ENCODE data around the gene MAP7D1. TPM values are rescaled to one million over a fixed set of nuclear protein-coding genes. Genes with fewer than 3 reads are reported as not detected.

MAP7D1 gene
- total and polyA plus RNA-seq, 2 donors (not counting 1 experiment from before 2014, with no cell fraction given): 70.6 to 78.4 TPM

DNA sequence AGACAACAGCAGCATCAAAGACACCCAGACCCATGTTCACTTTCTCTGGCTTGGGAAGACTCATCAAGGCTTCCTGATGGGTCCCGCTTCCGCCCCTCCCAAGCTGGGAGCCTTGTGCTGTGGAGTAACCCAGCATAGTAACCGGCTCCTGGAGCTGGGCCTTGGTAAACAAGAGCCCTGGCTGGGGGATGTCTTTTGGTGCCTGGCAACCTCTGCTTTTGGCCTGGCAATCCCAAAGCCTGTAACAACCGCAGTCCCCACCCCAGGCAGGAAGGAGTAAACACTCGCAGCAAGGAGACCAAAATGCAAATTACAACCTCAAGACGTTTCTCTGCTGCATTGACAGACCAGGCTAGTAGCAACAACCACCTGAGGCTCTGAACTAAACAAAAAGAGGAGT, 51.4 kb downstream of the MAP7D1 start:
- no peak overlapping the region for H3K27ac ChIP-seq (ENCODE audit: insufficient read depth, low read length)
- H3K36me3 ChIP-seq (ENCODE audit: control insufficient read depth, insufficient read depth, low read length): no peaks in the 10 kb centered on the region
- TF ChIP-seq, protein P1, sequence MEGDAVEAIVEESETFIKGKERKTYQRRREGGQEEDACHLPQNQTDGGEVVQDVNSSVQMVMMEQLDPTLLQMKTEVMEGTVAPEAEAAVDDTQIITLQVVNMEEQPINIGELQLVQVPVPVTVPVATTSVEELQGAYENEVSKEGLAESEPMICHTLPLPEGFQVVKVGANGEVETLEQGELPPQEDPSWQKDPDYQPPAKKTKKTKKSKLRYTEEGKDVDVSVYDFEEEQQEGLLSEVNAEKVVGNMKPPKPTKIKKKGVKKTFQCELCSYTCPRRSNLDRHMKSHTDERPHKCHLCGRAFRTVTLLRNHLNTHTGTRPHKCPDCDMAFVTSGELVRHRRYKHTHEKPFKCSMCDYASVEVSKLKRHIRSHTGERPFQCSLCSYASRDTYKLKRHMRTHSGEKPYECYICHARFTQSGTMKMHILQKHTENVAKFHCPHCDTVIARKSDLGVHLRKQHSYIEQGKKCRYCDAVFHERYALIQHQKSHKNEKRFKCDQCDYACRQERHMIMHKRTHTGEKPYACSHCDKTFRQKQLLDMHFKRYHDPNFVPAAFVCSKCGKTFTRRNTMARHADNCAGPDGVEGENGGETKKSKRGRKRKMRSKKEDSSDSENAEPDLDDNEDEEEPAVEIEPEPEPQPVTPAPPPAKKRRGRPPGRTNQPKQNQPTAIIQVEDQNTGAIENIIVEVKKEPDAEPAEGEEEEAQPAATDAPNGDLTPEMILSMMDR (conservative IDR thresholded peaks at IDR 0.05 in 1 of 2, IDR thresholded peaks at IDR 0.05 in 1 of 2; ENCODE audit: low read depth in 1 of 2, low read length in 2 of 2): no peak
- TF ChIP-seq EZH2 (IDR thresholded peaks at IDR 0.05; ENCODE audit: low read length, missing control alignments): no peak
- H2AFZ ChIP-seq (ENCODE audit: low read length): peak overlapping the region; percentile 16
- peak; percentile 81 to 84 for DNase-seq (ENCODE audit: low read depth in 2 of 2)
- peaks cover 6% of the 10 kb centered on the region for H3K4me1 ChIP-seq (ENCODE audit: control insufficient read depth, extremely low read depth, insufficient read depth, low read length)
- H3K9me3 ChIP-seq (ENCODE audit: control insufficient read depth, insufficient read depth, low read depth, low read length): no peaks in the 10 kb centered on the region
- no peak overlapping the region for H3K4me3 ChIP-seq (replicated peaks in 1 of 4; ENCODE audit: control extremely low read depth in 1 of 4, insufficient read depth in 1 of 4, low read depth in 3 of 4, low read length in 4 of 4)
- H3K9ac ChIP-seq (ENCODE audit: insufficient read depth, low read length): no peak overlapping the region
- H4K20me1 ChIP-seq (ENCODE audit: control insufficient read depth, extremely low read depth, insufficient read depth, low read length): no peaks in the 10 kb centered on the region
- no peak overlapping the region for H3K4me2 ChIP-seq (ENCODE audit: extremely low read depth, insufficient read depth, low read length)
- H3K27me3 ChIP-seq (ENCODE audit: control insufficient read depth, insufficient read depth, low read length): no peaks in the 10 kb centered on the region
- no peaks in the 10 kb centered on the region for H3K79me2 ChIP-seq (ENCODE audit: control insufficient read depth, insufficient read depth, low read length)

DNA sequence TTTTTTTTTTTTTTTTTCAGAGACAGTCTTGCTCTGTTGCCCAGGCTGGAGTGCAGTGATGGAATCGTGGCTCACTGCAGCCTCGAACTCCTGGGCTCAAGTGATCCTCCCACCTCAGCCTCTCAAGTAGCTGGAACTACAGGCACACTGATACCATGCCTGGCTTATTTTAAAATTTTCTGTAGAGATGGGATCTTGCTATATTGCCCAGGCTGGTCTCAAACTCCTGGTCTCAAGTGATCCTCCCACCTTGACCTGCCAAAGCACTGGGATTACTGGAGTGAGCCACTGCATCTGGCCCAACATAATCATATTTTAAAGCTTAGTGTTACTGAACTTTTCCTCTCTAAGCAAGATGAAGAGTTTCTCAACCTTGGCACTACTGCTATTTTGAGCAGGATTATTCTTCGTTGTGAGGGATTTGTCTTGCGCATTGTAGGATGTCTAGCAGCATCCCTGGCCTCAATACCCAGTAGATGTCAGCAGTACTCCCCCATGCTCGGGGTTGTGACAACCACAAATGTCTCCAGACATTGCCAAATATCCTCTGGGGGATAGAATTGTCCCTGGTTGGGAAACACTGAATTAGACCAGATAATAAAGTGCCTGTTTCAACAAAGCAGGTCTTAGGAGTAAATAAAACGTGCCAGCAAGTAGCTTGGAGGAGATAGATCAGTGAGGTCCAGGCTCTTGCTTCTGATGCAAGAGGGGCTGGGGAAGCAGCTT, 53.2 kb downstream of the MAP7D1 start:
- no peaks in the 10 kb centered on the region for H4K20me1 ChIP-seq (ENCODE audit: control insufficient read depth, extremely low read depth, insufficient read depth, low read length)
- H3K4me3 ChIP-seq (replicated peaks in 1 of 4; ENCODE audit: control extremely low read depth in 1 of 4, insufficient read depth in 1 of 4, low read depth in 3 of 4, low read length in 4 of 4): no peak overlapping the region
- H3K27me3 ChIP-seq (ENCODE audit: control insufficient read depth, insufficient read depth, low read length): no peaks in the 10 kb centered on the region
- H3K36me3 ChIP-seq (ENCODE audit: control insufficient read depth, insufficient read depth, low read length): no peaks in the 10 kb centered on the region
- no peaks in the 10 kb centered on the region for H3K79me2 ChIP-seq (ENCODE audit: control insufficient read depth, insufficient read depth, low read length)
- H3K4me1 ChIP-seq (ENCODE audit: control insufficient read depth, extremely low read depth, insufficient read depth, low read length): peaks cover 3% of the 10 kb centered on the region
- H3K27ac ChIP-seq (ENCODE audit: insufficient read depth, low read length): no peak overlapping the region
- TF ChIP-seq, protein P1 (conservative IDR thresholded peaks at IDR 0.05 in 1 of 2, IDR thresholded peaks at IDR 0.05 in 1 of 2; ENCODE audit: low read depth in 1 of 2, low read length in 2 of 2): no peak
- no peak for TF ChIP-seq EZH2 (IDR thresholded peaks at IDR 0.05; ENCODE audit: low read length, missing control alignments)
- no peak overlapping the region for H3K4me2 ChIP-seq (ENCODE audit: extremely low read depth, insufficient read depth, low read length)
- H2AFZ ChIP-seq (ENCODE audit: low read length): no peak overlapping the region
- H3K9me3 ChIP-seq (ENCODE audit: control insufficient read depth, insufficient read depth, low read depth, low read length): no peaks in the 10 kb centered on the region
- no peak for DNase-seq (ENCODE audit: low read depth in 2 of 2)
- H3K9ac ChIP-seq (ENCODE audit: insufficient read depth, low read length): no peak overlapping the region

DNA sequence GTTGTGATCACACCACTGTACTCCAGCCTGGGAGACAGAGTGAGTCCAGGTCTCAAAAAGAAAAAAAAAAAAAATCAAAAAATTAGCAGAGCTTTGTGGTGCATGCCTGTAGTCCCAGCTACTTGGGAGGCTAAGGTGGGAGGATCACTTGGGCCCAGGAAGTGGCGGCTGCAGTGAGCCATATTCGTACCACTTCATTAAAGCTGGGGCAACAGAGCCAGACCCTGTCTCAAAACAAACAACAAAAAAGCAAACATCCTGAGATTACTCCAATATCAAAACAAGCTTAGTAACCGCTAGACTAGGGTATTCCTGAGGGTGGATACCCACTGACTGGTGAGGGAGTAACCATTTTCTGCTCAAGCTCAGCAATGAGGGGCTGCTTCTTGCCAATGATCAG, 55.3 kb downstream of the MAP7D1 start:
- Histone ChIP-seq H3K9me3 (ENCODE audit: control insufficient read depth, insufficient read depth, low read depth, low read length) (no peaks in the 10 kb centered on the region), H3K4me3 (replicated peaks in 1 of 4; ENCODE audit: control extremely low read depth in 1 of 4, insufficient read depth in 1 of 4, low read depth in 3 of 4, low read length in 4 of 4) (no peak overlapping the region), H3K79me2 (ENCODE audit: control insufficient read depth, insufficient read depth, low read length) (no peaks in the 10 kb centered on the region), H3K27me3 (ENCODE audit: control insufficient read depth, insufficient read depth, low read length) (no peaks in the 10 kb centered on the region), H4K20me1 (ENCODE audit: control insufficient read depth, extremely low read depth, insufficient read depth, low read length) (no peaks in the 10 kb centered on the region), H3K4me1 (ENCODE audit: control insufficient read depth, extremely low read depth, insufficient read depth, low read length) (no peaks in the 10 kb centered on the region), H2AFZ (ENCODE audit: low read length) (no peak overlapping the region), H3K4me2 (ENCODE audit: extremely low read depth, insufficient read depth, low read length) (no peak overlapping the region), H3K27ac (ENCODE audit: insufficient read depth, low read length) (no peak overlapping the region), H3K9ac (ENCODE audit: insufficient read depth, low read length) (no peak overlapping the region), H3K36me3 (ENCODE audit: control insufficient read depth, insufficient read depth, low read length) (no peaks in the 10 kb centered on the region)
- TF ChIP-seq, protein P1 (conservative IDR thresholded peaks at IDR 0.05 in 1 of 2, IDR thresholded peaks at IDR 0.05 in 1 of 2; ENCODE audit: low read depth in 1 of 2, low read length in 2 of 2): no peak
- no peak for TF ChIP-seq EZH2 (IDR thresholded peaks at IDR 0.05; ENCODE audit: low read length, missing control alignments)
- no peak for DNase-seq (ENCODE audit: low read depth in 2 of 2)
